H1 (cell line): Measurements from ENCODE around the gene RAD50. TPM values are rescaled to one million over a fixed set of nuclear protein-coding genes. Genes with fewer than 3 reads are reported as not detected.

Experiments used
- CTCF ChIA-PET: fragments of 300-600 bp; sonication (Branson Sonifier 250); formaldehyde crosslinking; loops from one replicate; lab custom pipeline; 2021; ENCODE audit not compliant: partially characterized antibody; lab: Charles Lee
- POLR2A ChIA-PET: fragments of 300-600 bp; sonication (Branson Sonifier 250); formaldehyde crosslinking; loops from one replicate; lab custom pipeline; 2021; ENCODE audit warnings: inconsistent platforms; ENCODE audit not compliant: partially characterized antibody; lab: Charles Lee
- DNase-seq, 2 experiments: peaks; one replicate each; pipeline versions ENCODE4 v3.0.0 to v3.0.0-alpha.2; 2010 to 2022; ENCODE audit warnings: low spot score in 2 of 2, low read depth in 1 of 2, mixed read lengths in 1 of 2
- FAIRE-seq: peaks from 2 replicates; lab custom pipeline; 2011; peaks lifted over from hg19 to GRCh38; lab: Jason Lieb, UNC
- H2AFZ ChIP-seq: 2 replicates; pipeline ENCODE4 v1.8.1; 2012; ENCODE audit warnings: low read length, inconsistent platforms
- H2AK5ac ChIP-seq: 2 replicates; pipeline ENCODE4 v1.6.1; 2013; ENCODE audit warnings: low read depth, low read length
- H2BK120ac ChIP-seq: replicated peaks from 2 replicates; pipeline ENCODE3; 2013; ENCODE audit warnings: low read depth, low read length, inconsistent platforms
- H2BK12ac ChIP-seq: 2 replicates; pipeline ENCODE4 v1.6.1; 2013; ENCODE audit warnings: low read depth, low read length
- H2BK15ac ChIP-seq: 2 replicates; pipeline ENCODE4 v1.6.1; 2013; ENCODE audit warnings: low read length
- H2BK20ac ChIP-seq: 2 replicates; pipeline ENCODE4 v1.6.1; 2013; ENCODE audit warnings: low read length
- H2BK5ac ChIP-seq: 2 replicates; pipeline ENCODE4 v1.6.1; 2013; ENCODE audit warnings: low read depth, low read length
- H3K14ac ChIP-seq: 2 replicates; pipeline ENCODE4 v1.6.1; 2013; ENCODE audit warnings: inconsistent platforms; ENCODE audit not compliant: insufficient read length
- H3K18ac ChIP-seq: 2 replicates; pipeline ENCODE4 v1.6.1; 2013; ENCODE audit warnings: low read length; ENCODE audit errors: extremely low read depth
- H3K23ac ChIP-seq: 2 replicates; pipeline ENCODE4 v1.6.1; 2013; ENCODE audit warnings: inconsistent platforms; ENCODE audit not compliant: insufficient read length
- H3K23me2 ChIP-seq: 2 replicates; pipeline ENCODE4 v1.6.1; 2013; ENCODE audit warnings: low read depth, low read length
- H3K27ac ChIP-seq: 2 replicates; pipeline ENCODE4 v1.6.1; 2011; ENCODE audit warnings: low read depth, low read length, inconsistent platforms
- H3K27me3 ChIP-seq, 4 experiments: replicated peaks in 1 of 4; 1 replicate in 1 of 4; 2 replicates in 3 of 4; pipeline versions ENCODE4 v1.6.1 to v1.8.1; 2011 to 2013; ENCODE audit warnings: low read length in 3 of 4, mild to moderate bottlenecking in 3 of 4, inconsistent platforms in 2 of 4, mixed read lengths in 2 of 4, moderate library complexity in 1 of 4; ENCODE audit not compliant: control insufficient read depth in 3 of 4, insufficient read depth in 3 of 4; ENCODE audit errors: extremely low read depth in 1 of 4
- H3K36me3 ChIP-seq, 4 experiments: 2 replicates each; pipeline versions ENCODE4 v1.6.1 to v1.8.1; 2011 to 2013; ENCODE audit warnings: mild to moderate bottlenecking in 4 of 4, low read length in 3 of 4, moderate library complexity in 2 of 4, control low read depth in 1 of 4, inconsistent platforms in 1 of 4; ENCODE audit not compliant: insufficient read depth in 4 of 4, control insufficient read depth in 2 of 4
- H3K4ac ChIP-seq: replicated peaks from 2 replicates; pipeline ENCODE3; 2013; ENCODE audit warnings: low read length, low read depth, mixed read lengths, inconsistent platforms; ENCODE audit not compliant: insufficient read length
- H3K4me1 ChIP-seq, 4 experiments: replicated peaks in 1 of 4; 1 replicate in 1 of 4; 2 replicates in 3 of 4; pipeline versions ENCODE4 v1.6.1 to v1.8.1; 2011 to 2013; ENCODE audit warnings: low read length in 3 of 4, inconsistent platforms in 2 of 4, mixed read lengths in 1 of 4; ENCODE audit not compliant: insufficient read depth in 4 of 4, control insufficient read depth in 3 of 4
- H3K4me2 ChIP-seq, 2 experiments: 2 replicates each; pipeline versions ENCODE4 v1.6.1 to v1.8.1; 2011 to 2013; ENCODE audit warnings: low read depth in 2 of 2, low read length in 2 of 2, control low read depth in 1 of 2, inconsistent platforms in 1 of 2, mild to moderate bottlenecking in 1 of 2; ENCODE audit not compliant: insufficient read depth in 1 of 2
- H3K4me3 ChIP-seq, 4 experiments: fragments of 200-600, 300-600 bp in 1 of 4; sonication (generic), shearing (Covaris generic), sonication (Bioruptor Twin) in 1 of 4; 2 replicates each; pipeline versions ENCODE4 v1.5.1 to v1.8.1; 2011 to 2016; ENCODE audit warnings: low read length in 4 of 4, low read depth in 3 of 4, control low read depth in 2 of 4, inconsistent platforms in 2 of 4, mild to moderate bottlenecking in 2 of 4, mixed read lengths in 1 of 4, moderate library complexity in 1 of 4; ENCODE audit not compliant: insufficient read depth in 2 of 4; ENCODE audit errors: extremely low read depth in 1 of 4
- H3K56ac ChIP-seq: replicated peaks from 2 replicates; pipeline ENCODE3; 2013; ENCODE audit warnings: low read depth, mild to moderate bottlenecking, mixed read lengths, low read length, inconsistent platforms; ENCODE audit not compliant: insufficient read length
- H3K79me1 ChIP-seq: 2 replicates; pipeline ENCODE4 v1.6.1; 2013; ENCODE audit warnings: low read depth, low read length, control low read depth
- H3K79me2 ChIP-seq, 2 experiments: 2 replicates each; pipeline versions ENCODE4 v1.6.1 to v1.8.1; 2012 to 2013; ENCODE audit warnings: low read length in 2 of 2, mild to moderate bottlenecking in 2 of 2, inconsistent platforms in 1 of 2; ENCODE audit not compliant: insufficient read depth in 2 of 2, control insufficient read depth in 1 of 2
- H3K9ac ChIP-seq, 4 experiments: replicated peaks in 1 of 4; 1 replicate in 1 of 4; 2 replicates in 3 of 4; pipeline versions ENCODE4 v1.6.1 to v1.8.1; 2011 to 2013; ENCODE audit warnings: low read depth in 3 of 4, low read length in 3 of 4, control low read depth in 2 of 4, mild to moderate bottlenecking in 2 of 4, moderate library complexity in 2 of 4, inconsistent platforms in 1 of 4; ENCODE audit errors: extremely low read depth in 1 of 4
- H3K9me3 ChIP-seq, 2 experiments: 2 replicates each; pipeline versions ENCODE4 v1.6.1 to v1.8.1; 2012 to 2013; ENCODE audit warnings: mild to moderate bottlenecking in 2 of 2, moderate library complexity in 2 of 2, control low read depth in 1 of 2, inconsistent platforms in 1 of 2, low read depth in 1 of 2, low read length in 1 of 2, mixed read lengths in 1 of 2; ENCODE audit not compliant: insufficient read depth in 2 of 2
- H4K20me1 ChIP-seq, 2 experiments: replicated peaks in 1 of 2; 2 replicates each; pipeline versions ENCODE3 to v1.8.1; 2011 to 2013; ENCODE audit warnings: inconsistent platforms in 2 of 2, low read length in 2 of 2, mild to moderate bottlenecking in 1 of 2; ENCODE audit not compliant: insufficient read depth in 2 of 2, control insufficient read depth in 1 of 2
- H4K5ac ChIP-seq: 2 replicates; pipeline ENCODE4 v1.6.1; 2013; ENCODE audit warnings: low read length, low read depth, mixed read lengths, inconsistent platforms; ENCODE audit not compliant: insufficient read length
- H4K8ac ChIP-seq: 2 replicates; pipeline ENCODE4 v1.8.0; 2013; ENCODE audit warnings: mild to moderate bottlenecking, moderate library complexity, low read length, inconsistent platforms; ENCODE audit not compliant: insufficient read depth; ENCODE audit errors: extremely low read depth
- H4K91ac ChIP-seq: replicated peaks from 2 replicates; pipeline ENCODE3; 2013; ENCODE audit warnings: low read length, mixed read lengths, inconsistent platforms; ENCODE audit not compliant: insufficient read length
- CBX5 ChIP-seq: fragments of 300-800, 300-1000 bp; sonication (generic); IDR thresholded peaks from 2 replicates; pipeline ENCODE4 v1.7.1; 2016; ENCODE audit warnings: antibody characterized with exemption, low read length, low read depth
- CTBP2 ChIP-seq: IDR thresholded peaks from 2 replicates; pipeline ENCODE4 v1.7.0; 2011; ENCODE audit warnings: borderline replicate concordance, mild to moderate bottlenecking, moderate library complexity, mixed read lengths, low read length; ENCODE audit not compliant: insufficient read depth, insufficient read length
- EZH2 ChIP-seq: fragments of 200-600 bp; sonication (generic); IDR thresholded peaks from 2 replicates; pipeline ENCODE4 v1.7.1; 2012; ENCODE audit warnings: low read depth, mild to moderate bottlenecking, moderate library complexity, low read length, inconsistent platforms; ENCODE audit not compliant: severe bottlenecking
- HDAC6 ChIP-seq: IDR thresholded peaks from one replicate; pipeline ENCODE4 v1.7.1; 2012; ENCODE audit warnings: low read depth, mild to moderate bottlenecking, inconsistent platforms, low read length, moderate library complexity
- NRF1 ChIP-seq: IDR thresholded peaks from 2 replicates; pipeline ENCODE4 v1.6.1; 2011; ENCODE audit warnings: mild to moderate bottlenecking, low read depth, low read length, improper control_type of control experiment
- POLR2AphosphoS5 ChIP-seq: IDR thresholded peaks from 2 replicates; pipeline ENCODE4 v1.6.1; 2011; ENCODE audit warnings: low read depth, low read length
- POU5F1 ChIP-seq: IDR thresholded peaks from 2 replicates; pipeline ENCODE4 v1.6.1; 2011; ENCODE audit warnings: low read depth, mild to moderate bottlenecking, low read length, moderate library complexity
- TAF1 ChIP-seq: IDR thresholded peaks from 2 replicates; pipeline ENCODE4 v1.6.1; 2011; ENCODE audit warnings: mild to moderate bottlenecking, low read depth, low read length
- TAF7 ChIP-seq: optimal IDR thresholded peaks from 2 replicates; pipeline ENCODE3; 2011; ENCODE audit warnings: low read depth, mild to moderate bottlenecking, inconsistent platforms, low read length, moderate library complexity, borderline replicate concordance
- WGBS, 2 experiments: shearing (Covaris generic) in 1 of 2; methylation state at CpG; one replicate each; pipeline versions ENCODE4 v1.1.6 to v1.1.7; 2013 to 2015; ENCODE audit warnings: low lambda C conversion rate in 2 of 2, mixed read lengths in 2 of 2, inconsistent platforms in 1 of 2, low coverage in 1 of 2, missing lambda C conversion rate in 1 of 2; ENCODE audit not compliant: insufficient replicate concordance in 2 of 2, insufficient coverage in 1 of 2, insufficient read length in 1 of 2; ENCODE audit errors: extremely low coverage in 1 of 2, missing lambda C conversion rate in 1 of 2; 5-methylcytosine and 5-hydroxymethylcytosine counted together
- polyA plus RNA-seq, 7 experiments: library from polyadenylated mRNA; depleted of rRNA in 3 of 7; stranded (reverse) in 5 of 7; unstranded in 2 of 7; fragments of >200 nt in 5 of 7; fragments of 200-250 nt in 2 of 7; gene quantifications; 1 replicate in 5 of 7; 2 replicates in 1 of 7; 4 replicates in 1 of 7; pipeline versions ENCODE4 v1.2.1 to v1.2.3, GENCODE V29; 2011 to 2013; ENCODE audit warnings: missing spikeins in 2 of 7, mixed read lengths in 2 of 7
- total RNA-seq: library from RNA; stranded (reverse); fragmentation: NEBNext Ultra II Directional; extraction: Animal tissue kit (Norgen Biotek cat#: 25700); gene quantifications from 2 replicates; pipeline ENCODE4 v1.2.1, GENCODE V29; 2021
- TF ChIP-seq, protein P1 (sequence below): IDR thresholded peaks from 2 replicates; pipeline ENCODE4 v1.6.1; 2011; ENCODE audit warnings: low read depth, mild to moderate bottlenecking, low read length; ENCODE audit not compliant: insufficient read depth

The RAD50 gene
- total and polyA plus RNA-seq, 2 of the 8 experiments (the other 6 are each of a cell fraction or from before 2014, with no cell fraction given) = 10.1 to 39.4 TPM

- Histone ChIP-seq H4K8ac (no peak overlapping the region), H2BK5ac (no peak overlapping the region), H3K4me1 (peaks cover 0 to 5% (median under 1%) of the 10 kb centered on the region in 4 experiments; a peak in 2 of 7 replicates), H3K23me2 (no peaks in the 10 kb centered on the region), H2AK5ac (no peak overlapping the region), H3K4ac (no peak overlapping the region), H4K91ac (no peak overlapping the region), H2BK120ac (no peak overlapping the region), H3K18ac (no peak overlapping the region), H3K14ac (no peak overlapping the region), H3K27ac (no peak overlapping the region), H3K56ac (no peak overlapping the region), H2BK15ac (no peak overlapping the region), H3K9ac (no peak overlapping the region), H2BK12ac (no peak overlapping the region), H3K9me3 (no peaks in the 10 kb centered on the region), H3K79me1 (no peaks in the 10 kb centered on the region), H2BK20ac (no peak overlapping the region), H3K23ac (no peak overlapping the region), H4K5ac (no peak overlapping the region), H3K4me3 (no peak overlapping the region), H3K36me3 (peaks cover 0 to 35% (median 23%) of the 10 kb centered on the region in 4 experiments; a peak in 7 of 8 replicates), H3K4me2 (no peak overlapping the region), H2AFZ (no peak overlapping the region), H4K20me1 (no peaks in the 10 kb centered on the region), H3K79me2 (no peaks in the 10 kb centered on the region), H3K27me3 (no peaks in the 10 kb centered on the region)
- FAIRE-seq = no peak
- TF ChIP-seq, protein P1, sequence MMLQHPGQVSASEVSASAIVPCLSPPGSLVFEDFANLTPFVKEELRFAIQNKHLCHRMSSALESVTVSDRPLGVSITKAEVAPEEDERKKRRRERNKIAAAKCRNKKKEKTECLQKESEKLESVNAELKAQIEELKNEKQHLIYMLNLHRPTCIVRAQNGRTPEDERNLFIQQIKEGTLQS = no peak
- TF ChIP-seq CTBP2 = no peak
- no peak for TF ChIP-seq POU5F1
- no peak for TF ChIP-seq TAF1
- no peak for TF ChIP-seq HDAC6
- TF ChIP-seq CBX5 = no peak
- no peak for TF ChIP-seq NRF1
- TF ChIP-seq POLR2AphosphoS5 = no peak
- no peak for TF ChIP-seq TAF7
- TF ChIP-seq EZH2 = no peak
- 83% methylated on average over 3 of the region's 3 CpGs; no CpG with 5 or more reads in 1 of the 2 experiments for WGBS, 2 experiments
- ChIA-PET CTCF (interaction anchor here (0.7 to 1.7 kb wide), 4 partner anchors 36 to 316 kb away, joined by 3 to 6 read pairs (median 4); no protein-coding TSS in a partner anchor), POLR2A (interaction anchor here (1.0 kb wide), 1 partner anchor 9 kb away, joined by 3 read pairs; no protein-coding TSS in a partner anchor)
- no peak for DNase-seq
Observed at GRCh38 chr5:132641241-132641723, 84.5 kb downstream of the RAD50 start.
